OCI-LY1 (cell line): Measurements from ENCODE around the gene SLC16A1.
"Not testable (repeated sequence)": the region's sequence is repeated elsewhere in the genome, so short reads cannot be mapped to it uniquely, and the experiment has no call there.

Experiments
- H2AFZ ChIP-seq: fragments of 200-600 bp; sonication (generic), shearing (Covaris generic); 2 replicates; pipeline ENCODE4 v1.6.0; 2014; ENCODE audit warnings: antibody characterized with exemption, mild to moderate bottlenecking, low read length
- H3F3A ChIP-seq: fragments of 200-600 bp; sonication (generic), shearing (Covaris generic); 2 replicates; pipeline ENCODE4 v1.6.0; 2014; ENCODE audit warnings: mild to moderate bottlenecking, antibody characterized with exemption, low read length, moderate library complexity; ENCODE audit not compliant: insufficient read depth
- H3K27ac ChIP-seq: fragments of 200-600 bp; sonication (generic); 2 replicates; pipeline ENCODE4 v1.5.1; 2014; ENCODE audit warnings: low read length, mixed run types, mild to moderate bottlenecking, low read depth; ENCODE audit not compliant: poor library complexity, severe bottlenecking
- H3K27me3 ChIP-seq: fragments of 200-600 bp; sonication (generic); 2 replicates; pipeline ENCODE4 v1.6.0; 2014; ENCODE audit warnings: antibody characterized with exemption, mild to moderate bottlenecking, low read length, moderate library complexity; ENCODE audit not compliant: insufficient read depth
- H3K36me3 ChIP-seq: fragments of 200-600 bp; sonication (generic); 2 replicates; pipeline ENCODE4 v1.6.1; 2014; ENCODE audit warnings: mild to moderate bottlenecking, antibody characterized with exemption, low read length, moderate library complexity, mixed read lengths; ENCODE audit not compliant: insufficient read depth
- H3K4me1 ChIP-seq: fragments of 200-600 bp; sonication (generic); 2 replicates; pipeline ENCODE4 v1.5.1; 2014; ENCODE audit warnings: mild to moderate bottlenecking, low read length, moderate library complexity; ENCODE audit not compliant: insufficient read depth, severe bottlenecking
- H3K4me2 ChIP-seq: fragments of 200-600 bp; sonication (generic), shearing (Covaris generic); 2 replicates; pipeline ENCODE4 v1.6.1; 2014; ENCODE audit warnings: low read length
- H3K4me3 ChIP-seq: fragments of 200-600 bp; sonication (generic); 2 replicates; pipeline ENCODE4 v1.5.1; 2014; ENCODE audit warnings: low read length, low read depth, mild to moderate bottlenecking, mixed read lengths; ENCODE audit not compliant: poor library complexity, severe bottlenecking
- H3K79me2 ChIP-seq: fragments of 200-600 bp; shearing (Covaris generic); 2 replicates; pipeline ENCODE4 v1.6.1; 2016; ENCODE audit warnings: mixed run types, low read length, mixed read lengths; ENCODE audit not compliant: insufficient read depth
- H3K9ac ChIP-seq: fragments of 200-600 bp; sonication (generic), shearing (Covaris generic); 2 replicates; pipeline ENCODE4 v1.6.1; 2014; ENCODE audit warnings: mild to moderate bottlenecking, low read length, mixed read lengths
- H3K9me2 ChIP-seq: fragments of 200-600 bp; sonication (generic), shearing (Covaris generic); 2 replicates; pipeline ENCODE4 v1.6.1; 2014; ENCODE audit warnings: low read depth, mild to moderate bottlenecking, low read length, mixed read lengths
- H3K9me3 ChIP-seq: fragments of 200-600 bp; shearing (Covaris generic); 2 replicates; pipeline ENCODE4 v1.6.1; 2014; ENCODE audit warnings: low read length, mixed read lengths
- H4K20me1 ChIP-seq: fragments of 200-600 bp; sonication (generic), shearing (Covaris generic); 2 replicates; pipeline ENCODE4 v1.6.0; 2016; ENCODE audit warnings: mild to moderate bottlenecking, low read length; ENCODE audit not compliant: insufficient read depth
- CTCF ChIP-seq: fragments of 200-600 bp; sonication (generic), shearing (Covaris generic); IDR thresholded peaks from 2 replicates; pipeline ENCODE4 v1.5.1; 2017; ENCODE audit warnings: mild to moderate bottlenecking, antibody characterized with exemption, low read length, moderate library complexity, mixed read lengths
- EZH2 ChIP-seq: fragments of 200-600 bp; sonication (generic), shearing (Covaris generic); IDR thresholded peaks from 2 replicates; pipeline ENCODE4 v1.8.0; 2017; ENCODE audit warnings: borderline replicate concordance, mixed run types, mild to moderate bottlenecking, antibody characterized with exemption, low read length, moderate library complexity, mixed read lengths

SLC16A1 gene

GRCh38 chr1:112998592-112999235 is 42.7 kb upstream of the SLC16A1 start:
- Histone ChIP-seq H3K27ac (no peak overlapping the region), H3K4me3 (no peak overlapping the region), H3K9me3 (no peaks in the 10 kb centered on the region), H3K79me2 (no peaks in the 10 kb centered on the region), H3K4me2 (no peak overlapping the region), H2AFZ (no peak overlapping the region), H3K9ac (no peak overlapping the region), H3K36me3 (no peaks in the 10 kb centered on the region), H3F3A (no peaks in the 10 kb centered on the region), H4K20me1 (no peaks in the 10 kb centered on the region), H3K27me3 (no peaks in the 10 kb centered on the region), H3K9me2 (no peaks in the 10 kb centered on the region), H3K4me1 (no peaks in the 10 kb centered on the region)
- TF ChIP-seq EZH2, result no peak
- no peak for TF ChIP-seq CTCF

GRCh38 chr1:112997781-112998180 is 41.8 kb upstream of the SLC16A1 start:
- Histone ChIP-seq H3K9me2 (no peaks in the 10 kb centered on the region), H3K27ac (no peak overlapping the region), H3K79me2 (no peaks in the 10 kb centered on the region), H3K36me3 (no peaks in the 10 kb centered on the region), H3K27me3 (no peaks in the 10 kb centered on the region), H3K9ac (no peak overlapping the region), H4K20me1 (no peaks in the 10 kb centered on the region), H3K4me1 (no peaks in the 10 kb centered on the region), H3K4me2 (no peak overlapping the region), H3F3A (no peaks in the 10 kb centered on the region), H2AFZ (no peak overlapping the region), H3K4me3 (no peak overlapping the region), H3K9me3 (no peaks in the 10 kb centered on the region)
- TF ChIP-seq CTCF (no peak), EZH2 (no peak)

DNA sequence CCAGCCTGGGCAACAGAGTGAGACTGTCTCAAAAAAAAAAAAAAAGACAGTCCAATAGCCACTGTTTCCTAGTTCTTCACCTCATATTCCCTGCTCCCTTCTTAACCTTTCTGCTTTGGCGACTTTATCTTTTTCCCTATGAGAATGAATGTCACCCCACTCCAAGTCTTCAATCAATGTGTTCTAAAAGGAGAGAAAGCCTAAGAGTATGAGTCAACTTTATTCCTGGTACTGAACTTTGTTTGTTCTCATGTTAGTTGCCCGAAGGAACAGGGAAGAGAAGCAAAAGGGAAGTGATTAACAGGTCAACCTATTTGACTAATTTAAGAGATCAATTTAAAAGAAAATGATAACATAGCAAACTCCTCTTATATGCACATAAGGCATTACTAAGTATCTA is 39.9 kb upstream of the SLC16A1 start:
- Histone ChIP-seq H3K4me1 (no peaks in the 10 kb centered on the region), H3K4me3 (no peak overlapping the region), H3K27ac (no peak overlapping the region), H3K4me2 (no peak overlapping the region), H3K9me2 (no peaks in the 10 kb centered on the region), H3F3A (no peaks in the 10 kb centered on the region), H3K79me2 (no peaks in the 10 kb centered on the region), H3K9me3 (no peaks in the 10 kb centered on the region), H3K9ac (no peak overlapping the region), H2AFZ (no peak overlapping the region), H4K20me1 (no peaks in the 10 kb centered on the region), H3K27me3 (no peaks in the 10 kb centered on the region), H3K36me3 (no peaks in the 10 kb centered on the region)
- TF ChIP-seq CTCF (no peak), EZH2 (no peak)

- not testable (repeated sequence) for H3K9me3 ChIP-seq, H3K4me1 ChIP-seq, H3K79me2 ChIP-seq, H3F3A ChIP-seq, H3K9ac ChIP-seq, H3K4me3 ChIP-seq, H3K36me3 ChIP-seq, H3K27me3 ChIP-seq, H3K4me2 ChIP-seq, H2AFZ ChIP-seq, H3K9me2 ChIP-seq, H3K27ac ChIP-seq, H4K20me1 ChIP-seq
Measured at GRCh38 chr1:112995021-112995420, 39.0 kb upstream of the SLC16A1 start.
